HG02884 (cell line): ENCODE results near the gene GNAI2.
"Not testable (repeated sequence)": the region's sequence is repeated elsewhere in the genome, so short reads cannot be mapped to it uniquely, and the experiment has no call there.

Source experiments
- ATAC-seq: cut with Tn5 transposase; IDR thresholded peaks from one replicate; pipeline ENCODE4 v1.9.1; 2021; ENCODE audit warnings: mild to moderate bottlenecking, moderate library complexity; ENCODE audit not compliant: unreplicated experiment

Gene GNAI2

DNA sequence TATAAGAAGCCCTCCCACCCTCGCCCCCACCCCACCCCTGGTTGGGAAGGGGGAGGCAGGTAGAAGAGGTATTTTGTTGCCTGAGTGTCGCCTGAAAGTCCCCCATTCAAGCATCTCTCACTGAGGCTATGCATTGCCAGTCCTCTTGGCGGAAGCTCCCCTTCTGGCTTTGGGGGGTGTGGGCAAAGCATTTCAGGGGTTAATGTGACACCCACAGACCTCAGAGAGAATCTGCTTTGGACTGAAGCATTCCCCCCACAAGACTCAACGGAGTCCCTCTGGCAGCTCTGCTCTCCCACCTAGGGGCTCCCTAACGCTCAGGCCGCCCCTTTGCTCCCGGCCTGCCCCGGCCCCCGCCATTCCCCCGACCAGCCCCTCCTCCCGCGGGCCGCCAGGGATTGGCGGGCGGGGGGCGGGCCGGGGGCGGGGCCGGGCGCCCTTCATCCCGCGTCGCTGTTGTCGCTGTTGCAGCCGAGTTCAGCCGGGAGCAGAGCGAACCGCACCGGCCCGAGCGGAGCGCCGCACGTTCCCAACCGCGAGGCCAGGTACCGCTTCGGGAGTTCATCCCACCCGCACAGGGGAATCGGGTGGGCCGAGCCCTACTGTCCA is 31.1 kb upstream of the GNAI2 start, which contains the start of gene SLC38A3:
SLC38A3 (plus strand) TSS at position 468 of the 609 bp plus-strand sequence. CDS start 8,929 bp downstream, outside the sequence.
- ATAC-seq = no peak

DNA sequence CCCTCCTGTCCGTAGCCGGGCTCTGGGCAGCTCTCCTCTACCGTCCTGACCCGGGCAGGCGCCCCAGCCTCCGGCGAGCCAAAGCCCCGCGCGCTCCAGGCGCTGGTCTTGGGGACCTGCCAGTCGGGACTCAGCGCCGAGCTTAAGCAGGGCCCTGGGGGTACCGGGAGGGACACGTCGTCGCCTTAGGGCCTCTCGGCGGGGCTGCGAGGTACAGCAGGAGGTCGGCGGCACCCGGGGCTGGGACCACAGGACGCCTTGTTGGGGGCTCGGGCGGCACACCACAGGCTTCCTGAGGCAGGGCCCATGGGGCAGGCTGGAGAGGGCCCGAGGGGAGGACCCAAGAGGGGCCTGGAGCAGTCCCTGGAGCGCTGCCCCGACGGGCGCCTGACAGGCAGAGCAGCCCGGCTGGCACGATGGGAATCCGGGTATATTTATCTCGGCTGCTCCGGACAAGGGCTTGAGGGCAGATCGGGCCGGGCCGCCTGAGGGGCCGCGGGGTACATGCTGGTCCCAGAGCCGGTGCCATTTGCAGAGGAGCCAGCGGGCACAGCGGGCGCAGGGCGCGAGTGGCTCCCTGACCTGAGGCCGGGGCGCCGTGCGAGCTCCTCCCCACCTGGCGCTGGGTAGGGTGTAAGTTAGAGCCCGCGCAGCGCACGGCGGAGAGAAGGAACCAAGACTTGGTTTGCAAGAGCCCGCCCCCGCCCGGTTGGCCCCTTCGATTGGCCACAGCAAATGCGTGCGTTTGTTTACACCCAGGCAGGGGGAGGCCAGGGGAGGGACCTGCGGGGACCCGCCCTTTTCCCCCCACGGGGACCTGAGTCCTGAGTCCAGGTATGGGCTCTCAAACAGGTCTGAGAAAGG is 30.4 kb upstream of the GNAI2 start:
- no peak for ATAC-seq

GRCh38 chr3:50207359-50208042 is 28.5 kb upstream of the GNAI2 start:
- ATAC-seq = no peak

- no peak for ATAC-seq
Measured at GRCh38 chr3:50208677-50209344, 27.2 kb upstream of the GNAI2 start.

DNA sequence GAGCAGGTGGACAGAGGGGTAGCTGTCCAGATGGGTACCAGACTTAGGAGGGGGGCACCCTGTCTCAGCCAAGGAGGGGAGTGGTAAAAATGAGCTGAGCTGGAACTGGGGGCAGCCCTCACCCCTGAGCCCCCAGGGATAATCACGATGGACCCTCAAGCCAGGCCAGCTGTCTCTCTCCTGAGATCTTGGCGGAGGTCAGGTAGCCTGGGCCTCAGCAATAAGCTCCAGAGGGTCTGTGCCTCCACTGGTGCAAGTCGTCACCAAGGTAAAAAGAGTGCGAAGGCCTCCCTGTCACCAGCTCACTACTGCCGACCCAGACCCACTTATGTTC is 25.9 kb upstream of the GNAI2 start:
- no peak for ATAC-seq

GRCh38 chr3:50210510-50211367 is 25.3 kb upstream of the GNAI2 start:
- no peak for ATAC-seq

DNA sequence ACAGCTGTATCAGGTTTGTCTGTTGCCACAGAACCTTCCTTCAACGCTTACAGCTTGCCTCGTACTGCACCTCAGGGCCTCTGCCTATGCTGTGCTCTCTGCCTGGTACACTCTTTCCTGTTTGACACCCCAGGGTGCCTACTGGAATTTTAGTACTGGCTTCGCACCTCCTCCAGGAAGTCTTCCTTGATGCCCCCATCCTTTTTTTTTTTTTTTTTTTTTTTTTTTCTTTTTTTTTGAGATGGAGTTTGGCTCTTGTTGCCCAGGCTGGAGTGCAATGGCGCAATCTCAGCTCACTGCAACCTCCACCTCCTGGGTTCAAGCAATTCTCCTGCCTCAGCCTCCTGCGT is 24.7 kb upstream of the GNAI2 start:
- not testable (repeated sequence) for ATAC-seq

DNA sequence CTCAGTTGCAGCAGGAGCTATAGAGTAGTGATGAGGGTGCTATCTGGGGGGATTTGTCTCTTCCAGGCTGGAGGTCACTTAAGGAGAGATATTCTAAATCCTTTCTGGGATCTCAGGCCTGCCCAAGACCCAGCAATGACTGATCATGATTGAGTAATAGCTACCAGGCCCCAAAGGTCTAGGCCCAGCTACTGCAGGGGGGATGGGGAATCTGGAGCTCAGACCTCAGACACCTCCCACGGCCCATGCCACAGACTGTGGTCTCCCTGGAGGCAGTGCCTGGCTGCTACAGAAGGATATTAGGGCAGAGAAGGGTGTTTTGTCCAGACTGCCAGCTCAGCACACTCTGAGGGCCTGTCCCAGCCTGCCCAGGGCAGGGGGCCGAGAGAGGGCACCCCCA is 24.1 kb upstream of the GNAI2 start:
- ATAC-seq = no peak

GRCh38 chr3:50212502-50212901 is 23.5 kb upstream of the GNAI2 start:
- no peak for ATAC-seq

DNA sequence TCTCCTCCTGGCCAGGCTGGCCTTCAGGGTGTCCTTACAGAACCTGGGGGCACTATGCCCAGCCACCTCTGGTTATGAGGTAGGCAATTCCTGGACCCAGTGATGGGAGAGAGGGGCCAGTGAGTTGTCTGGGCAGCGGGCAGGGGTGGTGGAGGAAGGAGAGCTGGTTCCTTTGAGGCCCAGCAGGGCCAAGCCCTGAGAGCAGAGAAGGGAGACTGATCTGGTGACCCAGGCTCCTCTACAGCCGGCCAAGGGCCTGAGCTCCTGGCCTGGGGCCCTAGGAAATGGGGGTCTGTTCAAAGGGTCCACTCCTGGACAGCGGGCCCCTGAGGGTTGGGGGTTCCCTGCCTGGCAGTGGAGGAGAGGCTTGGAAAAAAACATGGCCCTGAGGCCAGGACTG is 23.0 kb upstream of the GNAI2 start:
- no peak for ATAC-seq

GRCh38 chr3:50213373-50213772 is 22.6 kb upstream of the GNAI2 start:
- ATAC-seq = no peak

GRCh38 chr3:50214824-50215223 is 21.2 kb upstream of the GNAI2 start:
- no peak for ATAC-seq

GRCh38 chr3:50215529-50215928 is 20.5 kb upstream of the GNAI2 start:
- ATAC-seq = no peak

- no peak for ATAC-seq
Measured at GRCh38 chr3:50217681-50218080, 18.3 kb upstream of the GNAI2 start.

DNA sequence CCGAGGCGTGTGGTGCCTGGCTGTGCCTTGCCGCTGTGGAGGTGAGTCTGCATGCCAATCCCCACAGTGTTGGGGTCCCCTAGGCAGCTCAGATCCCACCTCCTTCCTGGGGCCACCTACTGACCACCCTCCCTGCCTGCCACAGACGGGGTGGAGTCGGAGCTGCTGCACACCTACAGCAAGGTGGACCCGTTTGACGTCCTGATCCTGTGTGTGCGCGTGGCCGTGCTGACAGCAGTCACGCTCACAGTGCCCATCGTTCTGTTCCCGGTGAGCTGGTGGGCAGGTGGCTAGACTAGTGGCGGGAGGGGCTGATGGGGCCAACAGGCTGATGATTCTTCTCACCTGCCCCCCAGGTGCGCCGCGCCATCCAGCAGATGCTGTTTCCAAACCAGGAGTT is 17.6 kb upstream of the GNAI2 start:
- no peak for ATAC-seq

DNA sequence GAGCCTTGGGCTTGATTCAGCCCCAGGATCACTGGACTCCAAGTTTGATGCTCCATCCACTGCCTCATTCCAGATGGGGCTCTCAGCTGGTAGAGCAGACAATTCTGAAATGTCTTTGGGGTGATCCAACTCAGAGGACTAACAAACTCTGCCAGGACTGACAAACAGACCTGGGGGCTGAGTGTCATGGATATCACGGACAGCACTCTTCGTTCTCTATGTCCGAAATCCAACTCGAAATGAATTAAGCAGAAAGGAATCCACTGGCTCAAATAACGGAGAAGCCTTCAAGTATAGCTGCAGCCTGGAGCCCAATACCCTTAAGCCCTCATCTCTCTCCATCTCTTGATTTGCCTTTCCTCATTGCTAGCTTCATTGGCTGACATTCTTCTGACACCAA is 16.7 kb upstream of the GNAI2 start:
- no peak for ATAC-seq

- ATAC-seq = no peak
Measured at GRCh38 chr3:50220109-50220508, 15.9 kb upstream of the GNAI2 start.

GRCh38 chr3:50221051-50221410 is 15.0 kb upstream of the GNAI2 start:
- no peak for ATAC-seq

- no peak for ATAC-seq
Measured at GRCh38 chr3:50221411-50222168, 14.4 kb upstream of the GNAI2 start.

GRCh38 chr3:50222169-50222528 is 13.9 kb upstream of the GNAI2 start:
- ATAC-seq = no peak
